ENCODE results near the gene BLCAP.

BLCAP gene

DNA sequence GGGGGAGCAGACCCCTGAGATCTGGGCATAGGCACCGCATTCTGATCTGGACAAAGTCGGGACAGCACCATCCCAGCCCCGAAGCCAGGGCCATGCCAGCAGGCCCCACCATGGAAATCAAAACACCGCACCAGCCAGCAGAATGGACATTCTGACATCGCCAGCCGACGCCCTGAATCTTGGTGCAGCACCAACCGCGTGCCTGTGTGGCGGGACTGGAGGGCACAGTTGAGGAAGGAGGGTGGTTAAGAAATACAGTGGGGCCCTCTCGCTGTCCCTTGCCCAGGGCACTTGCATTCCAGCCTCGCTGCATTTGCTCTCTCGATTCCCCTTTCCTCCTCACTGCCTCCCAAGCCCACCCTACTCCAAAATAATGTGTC is 4.7 kb downstream of the BLCAP start:
- H3K4me3 ChIP-seq (ENCODE audit: low read length): no peak overlapping the region
- no peak for DNase-seq (ENCODE audit: low read depth)
- TF ChIP-seq, protein P1, sequence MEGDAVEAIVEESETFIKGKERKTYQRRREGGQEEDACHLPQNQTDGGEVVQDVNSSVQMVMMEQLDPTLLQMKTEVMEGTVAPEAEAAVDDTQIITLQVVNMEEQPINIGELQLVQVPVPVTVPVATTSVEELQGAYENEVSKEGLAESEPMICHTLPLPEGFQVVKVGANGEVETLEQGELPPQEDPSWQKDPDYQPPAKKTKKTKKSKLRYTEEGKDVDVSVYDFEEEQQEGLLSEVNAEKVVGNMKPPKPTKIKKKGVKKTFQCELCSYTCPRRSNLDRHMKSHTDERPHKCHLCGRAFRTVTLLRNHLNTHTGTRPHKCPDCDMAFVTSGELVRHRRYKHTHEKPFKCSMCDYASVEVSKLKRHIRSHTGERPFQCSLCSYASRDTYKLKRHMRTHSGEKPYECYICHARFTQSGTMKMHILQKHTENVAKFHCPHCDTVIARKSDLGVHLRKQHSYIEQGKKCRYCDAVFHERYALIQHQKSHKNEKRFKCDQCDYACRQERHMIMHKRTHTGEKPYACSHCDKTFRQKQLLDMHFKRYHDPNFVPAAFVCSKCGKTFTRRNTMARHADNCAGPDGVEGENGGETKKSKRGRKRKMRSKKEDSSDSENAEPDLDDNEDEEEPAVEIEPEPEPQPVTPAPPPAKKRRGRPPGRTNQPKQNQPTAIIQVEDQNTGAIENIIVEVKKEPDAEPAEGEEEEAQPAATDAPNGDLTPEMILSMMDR (conservative IDR thresholded peaks at IDR 0.05; ENCODE audit: low read depth, low read length): no peak

DNA sequence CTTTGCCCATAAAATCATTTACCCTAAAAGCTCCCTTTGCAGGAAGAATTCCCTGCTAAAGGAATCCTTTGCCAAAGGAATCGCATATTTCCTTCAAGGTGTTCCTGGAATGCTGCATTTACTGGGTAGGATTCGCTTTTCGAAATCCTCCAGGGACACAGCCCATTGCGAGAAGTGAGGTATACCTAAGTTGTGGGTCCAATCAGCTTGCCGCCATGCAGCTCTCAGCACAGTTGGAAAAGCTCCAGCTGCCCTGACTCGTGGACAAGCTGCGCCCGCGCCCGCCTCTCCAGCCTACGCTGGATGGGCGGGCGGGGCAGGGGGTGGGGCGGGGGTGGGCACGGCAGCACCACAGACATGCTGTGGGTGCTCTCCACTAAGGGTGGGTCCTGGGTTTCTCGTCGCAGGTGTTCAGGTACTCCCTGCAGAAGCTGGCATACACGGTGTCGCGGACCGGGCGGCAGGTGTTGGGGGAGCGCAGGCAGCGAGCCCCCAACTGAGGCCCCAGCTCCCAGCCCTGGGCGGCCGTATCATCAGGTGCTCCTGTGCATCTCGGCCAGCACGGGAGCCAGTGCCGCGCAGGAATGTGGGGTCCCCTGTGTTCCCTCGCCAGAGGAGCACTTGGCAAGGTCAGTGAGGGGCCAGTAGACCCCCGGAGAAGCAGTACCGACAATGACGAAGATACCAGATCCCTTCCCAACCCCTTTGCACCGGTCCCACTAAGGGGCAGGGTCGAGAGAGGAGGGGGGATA is 5.2 kb downstream of the BLCAP start:
- TF ChIP-seq, protein P1 (conservative IDR thresholded peaks at IDR 0.05; ENCODE audit: low read depth, low read length): no peak
- no peak for DNase-seq (ENCODE audit: low read depth)
- peak overlapping the region; percentile 55 for H3K4me3 ChIP-seq (ENCODE audit: low read length)

DNA sequence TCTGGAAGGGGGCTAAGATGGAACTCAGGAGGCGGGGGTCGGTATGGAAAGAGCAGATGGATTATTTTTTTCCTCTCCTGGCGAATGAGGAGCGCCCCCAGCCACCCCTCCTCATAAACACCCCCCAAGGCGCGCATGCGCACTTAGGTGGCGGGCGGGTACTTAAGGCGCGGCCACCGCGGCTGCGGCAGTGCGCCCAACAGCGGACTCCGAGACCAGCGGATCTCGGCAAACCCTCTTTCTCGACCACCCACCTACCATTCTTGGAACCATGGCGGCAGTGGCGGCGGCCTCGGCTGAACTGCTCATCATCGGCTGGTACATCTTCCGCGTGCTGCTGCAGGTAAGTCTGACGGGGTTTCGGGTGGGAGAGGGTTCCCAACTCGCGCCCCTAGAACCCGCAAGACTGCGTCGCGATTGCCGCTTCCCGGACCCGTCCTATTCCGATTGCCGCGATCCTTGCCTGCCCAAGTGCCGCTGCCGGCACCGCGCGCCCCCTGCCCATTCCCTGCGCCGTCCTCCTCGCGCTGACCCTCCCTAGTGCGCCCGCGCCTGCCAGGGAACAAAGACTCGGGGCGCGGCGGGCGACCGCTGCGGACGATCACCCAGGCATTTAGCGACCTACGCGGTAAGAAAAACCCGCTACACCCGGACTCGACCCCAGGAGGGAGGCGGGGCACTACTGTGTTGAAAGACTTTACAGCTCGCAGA is 6.5 kb downstream of the BLCAP start, which contains the start of gene NNAT:
Gene NNAT (plus strand): TSS at position 190 of the 711 bp plus-strand sequence. CDS start 82 bp downstream, at position 272.
- peak within 1 kb of the TSS; percentile 55 for H3K4me3 ChIP-seq (ENCODE audit: low read length)
- DNase-seq (ENCODE audit: low read depth): no peak
- TF ChIP-seq, protein P1 (conservative IDR thresholded peaks at IDR 0.05; ENCODE audit: low read depth, low read length): no peak

- no peak for DNase-seq (ENCODE audit: low read depth)
- no peak overlapping the region for H3K4me3 ChIP-seq (ENCODE audit: low read length)
- TF ChIP-seq, protein P1 (conservative IDR thresholded peaks at IDR 0.05; ENCODE audit: low read depth, low read length): no peak
Observed at GRCh38 chr20:37520419-37520955, 7.2 kb downstream of the BLCAP start.

DNA sequence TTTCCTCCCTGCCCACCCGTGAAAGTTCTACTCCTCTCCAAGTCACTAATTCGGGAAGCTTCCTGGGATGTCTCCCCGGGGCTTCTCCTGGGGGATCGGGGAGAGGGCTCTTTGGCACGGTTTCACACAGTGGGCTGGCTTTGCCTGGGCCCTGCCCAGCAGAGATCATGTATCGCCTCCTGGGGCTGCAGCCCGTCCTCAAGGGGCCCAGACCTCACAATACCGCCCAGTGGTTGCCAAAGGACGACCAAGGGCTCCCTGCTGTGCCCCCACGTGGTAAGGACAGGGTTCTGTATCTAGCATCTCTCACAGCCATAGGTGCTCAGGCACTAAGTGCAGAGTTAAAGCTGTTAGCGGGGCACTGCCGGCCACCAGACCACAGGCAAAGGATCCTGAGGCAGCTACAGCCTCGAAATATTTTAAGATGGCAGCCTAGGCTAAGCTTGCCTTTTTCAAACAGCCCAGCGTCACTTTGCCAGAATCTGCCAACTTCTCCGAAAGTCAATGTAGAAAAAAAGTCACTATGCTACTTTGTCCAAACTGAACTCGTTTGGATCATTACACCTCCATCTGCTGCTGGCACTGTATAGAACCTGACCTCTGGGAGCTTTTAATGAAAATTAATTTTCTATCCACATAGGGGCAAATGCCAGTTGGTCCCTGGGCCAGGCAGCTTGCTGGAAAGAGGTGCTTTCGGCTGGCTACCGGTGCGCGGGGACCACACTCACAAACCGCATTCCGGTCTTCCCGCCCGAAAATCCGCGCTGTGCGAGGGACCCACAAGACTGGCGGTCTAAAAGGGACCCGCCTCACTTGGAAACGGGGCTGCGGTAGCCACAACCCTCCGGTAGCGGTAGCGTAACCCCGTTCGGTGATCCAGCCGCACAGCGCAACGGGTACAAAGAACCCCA is 7.9 kb downstream of the BLCAP start:
- DNase-seq (ENCODE audit: low read depth): no peak
- TF ChIP-seq, protein P1 (conservative IDR thresholded peaks at IDR 0.05; ENCODE audit: low read depth, low read length): no peak
- no peak overlapping the region for H3K4me3 ChIP-seq (ENCODE audit: low read length)

DNA sequence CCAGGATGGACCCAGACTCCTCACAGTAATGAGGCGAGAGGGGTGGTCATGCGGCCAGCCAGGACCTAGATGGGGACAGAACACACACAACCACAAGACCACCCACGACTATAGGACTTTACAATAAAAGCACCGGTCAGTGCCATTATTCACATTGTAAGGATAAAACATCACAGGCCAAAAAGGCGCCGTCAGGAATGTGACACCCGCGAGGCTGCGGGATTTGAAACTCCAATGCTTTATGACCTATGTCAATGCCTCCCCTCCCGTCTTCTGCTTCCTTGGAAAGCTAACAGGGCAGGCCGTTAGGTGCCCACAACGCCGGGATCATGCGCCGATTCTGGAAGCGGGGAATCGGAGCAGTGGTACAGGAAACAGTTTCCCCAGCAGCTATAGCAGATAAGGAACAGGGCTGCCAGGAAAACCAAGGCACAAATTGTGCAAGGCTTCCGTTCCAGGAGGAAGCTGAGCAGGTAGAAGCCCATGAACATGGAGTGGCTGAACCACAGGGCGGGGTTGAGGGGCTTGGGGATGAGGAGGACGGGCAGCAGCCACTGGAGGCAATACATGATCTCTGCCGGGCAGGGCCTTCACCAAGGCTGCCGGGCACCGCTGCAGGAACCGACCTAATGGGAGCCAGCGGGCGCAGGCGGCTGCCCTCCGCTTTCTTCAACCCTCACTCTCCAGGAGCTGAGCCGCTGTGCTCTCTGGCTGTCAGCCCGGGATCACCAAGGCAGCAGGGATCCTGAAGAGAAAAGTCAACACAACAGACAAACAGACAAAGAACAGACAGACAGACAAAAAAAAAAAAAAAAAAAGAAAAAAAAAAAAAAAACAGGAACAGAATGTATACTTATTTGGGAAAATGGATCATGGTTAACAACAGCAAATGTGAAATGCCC is 8.8 kb downstream of the BLCAP start:
- DNase-seq (ENCODE audit: low read depth): no peak
- no peak overlapping the region for H3K4me3 ChIP-seq (ENCODE audit: low read length)
- TF ChIP-seq, protein P1 (conservative IDR thresholded peaks at IDR 0.05; ENCODE audit: low read depth, low read length): no peak

Measured in retinal pigment epithelial cell (primary cell).